Urinary bladder (tissue), 4 donors: ENCODE results near the gene MBD2. TPM values are rescaled to one million over a fixed set of nuclear protein-coding genes. Genes with fewer than 3 reads are reported as not detected.
A peak's percentile ranks its signal among the peaks of the same experiment; 100 is the strongest.

Experiments
- DNase-seq: peaks from one replicate; pipeline ENCODE4 v3.0.0-alpha.2; 2015; ENCODE audit errors: extremely low spot score
- H3K27ac ChIP-seq: one replicate; pipeline ENCODE4 v1.5.1; 2013; ENCODE audit warnings: low read depth, mild to moderate bottlenecking, moderate library complexity
- H3K36me3 ChIP-seq: one replicate; pipeline ENCODE4 v1.6.1; 2013; ENCODE audit warnings: mild to moderate bottlenecking, moderate library complexity; ENCODE audit not compliant: insufficient read depth
- H3K4me1 ChIP-seq: one replicate; pipeline ENCODE4 v1.6.1; 2013; ENCODE audit warnings: mild to moderate bottlenecking, moderate library complexity; ENCODE audit not compliant: insufficient read depth
- H3K4me3 ChIP-seq: one replicate; pipeline ENCODE4 v1.5.1; 2013; ENCODE audit warnings: low read depth, low read length
- WGBS: extraction: QIAGEN DNeasy Blood & Tissue Kit; methylation state at CpG from one replicate; pipeline ENCODE4 v1.1.7; 2013; 5-methylcytosine and 5-hydroxymethylcytosine counted together
- polyA plus RNA-seq: library from polyadenylated mRNA; stranded (reverse); fragments of 200-250 nt; gene quantifications from one replicate; pipeline ENCODE4 v1.2.3, GENCODE V29; 2013
- small RNA-seq: library from RNA; depleted of rRNA; stranded (forward); fragments of <200 nt; gene quantifications from one replicate; pipeline ENCODE3, GENCODE V24; 2014
- total RNA-seq: library from RNA; depleted of rRNA; stranded (reverse); fragments of >200 nt; gene quantifications from one replicate; pipeline ENCODE4 v1.2.3, GENCODE V29; 2014
- donor health status: healthy with polysubstance abuse.
- donor health status: healthy.

Gene MBD2
- total and polyA plus RNA-seq, 2 donors: 27.0 to 36.0 TPM

- no peak for DNase-seq
- H3K36me3 ChIP-seq: no peaks in the 10 kb centered on the region
- 64% methylated on average over 3 of the region's 3 CpGs for WGBS
Observed at GRCh38 chr18:54116541-54117257, 107.8 kb downstream of the MBD2 start.

GRCh38 chr18:54112356-54112755, 112.1 kb downstream of the MBD2 start:
- DNase-seq: no peak
- Histone ChIP-seq H3K4me1 (peaks cover 2% of the 10 kb centered on the region), H3K27ac (no peak overlapping the region), H3K36me3 (no peaks in the 10 kb centered on the region), H3K4me3 (no peak overlapping the region)
- 78% methylated on average over 1 of the region's 1 CpG for WGBS

More at GRCh38 chr18:54116541-54117257, 107.8 kb downstream of the MBD2 start:
- Histone ChIP-seq H3K4me1 (peaks cover 2% of the 10 kb centered on the region), H3K4me3 (no peak overlapping the region), H3K27ac (no peak overlapping the region)

DNA sequence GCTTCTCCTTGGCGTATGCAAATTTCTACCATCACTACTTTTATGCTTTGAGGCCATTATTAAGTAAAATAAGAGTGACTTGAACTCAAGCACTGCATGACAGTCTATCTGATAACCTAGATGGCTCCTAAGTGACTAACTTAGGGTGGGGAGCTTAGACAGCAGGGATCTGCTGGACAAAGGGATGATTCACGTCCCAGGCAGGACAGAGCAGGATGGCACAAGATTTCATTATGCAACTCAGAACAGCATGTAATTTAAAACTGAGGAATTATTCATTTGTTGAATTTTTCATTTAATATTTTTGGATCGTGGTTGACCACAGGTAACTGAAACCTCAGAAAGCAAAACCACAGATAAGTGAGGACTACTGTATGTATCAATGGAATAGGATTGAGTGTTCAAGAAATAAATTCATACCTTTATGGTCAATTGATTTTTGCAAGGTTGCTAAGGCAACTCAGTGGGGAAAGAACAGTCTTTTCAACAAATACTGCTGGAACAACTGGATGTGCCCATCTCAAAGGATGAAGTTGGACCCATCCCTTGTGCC, 115.3 kb downstream of the MBD2 start:
- Histone ChIP-seq H3K36me3 (no peaks in the 10 kb centered on the region), H3K4me1 (no peaks in the 10 kb centered on the region), H3K27ac (no peak overlapping the region), H3K4me3 (no peak overlapping the region)
- no peak for DNase-seq
- WGBS: 94% methylated on average over 3 of the region's 3 CpGs

GRCh38 chr18:54102123-54102522, 122.3 kb downstream of the MBD2 start:
- Histone ChIP-seq H3K27ac (no peak overlapping the region), H3K4me3 (no peak overlapping the region), H3K36me3 (no peaks in the 10 kb centered on the region), H3K4me1 (no peaks in the 10 kb centered on the region)
- 91% methylated on average over 1 of the region's 1 CpG for WGBS
- DNase-seq: no peak

Small RNA genes within 50 kb of the gene (small RNA-seq; reads per million reads assigned to genes)
- gene SNORA37: 13.4 reads per million, percentile 94 among the genes with 10 or more reads in this experiment

Other genes with a start within 250 kb of the MBD2 start
- gene POLI, start 44.8 kb upstream of the MBD2 start, total RNA-seq: 104 TPM
- gene POLI, start 44.8 kb upstream of the MBD2 start, polyA plus RNA-seq: 14.7 TPM
- 0.53 TPM for gene STARD6, start 133.2 kb upstream of the MBD2 start, total RNA-seq
- gene STARD6, start 133.2 kb upstream of the MBD2 start, polyA plus RNA-seq: not detected
- gene C18orf54, start 133.2 kb upstream of the MBD2 start, total RNA-seq: 17.3 TPM
- gene C18orf54, start 133.2 kb upstream of the MBD2 start, polyA plus RNA-seq: 1.4 TPM